Right lobe of liver (tissue), 4 donors: ENCODE results near the gene VPS8.

ENCODE experiments used
- POLR2A ChIP-seq: fragments of 450-650 bp; IDR thresholded peaks from one replicate; pipeline ENCODE4 v1.6.1; 2017; ENCODE audit warnings: antibody characterized with exemption, mild to moderate bottlenecking
- TF ChIP-seq, protein P1 (sequence below), 4 donors: fragments of 200-600 bp in 3 of 4; fragments of 450-650 bp in 1 of 4; IDR thresholded peaks; one replicate each; pipeline versions ENCODE4 v1.5.1 to v1.8.0; 2016 to 2022; ENCODE audit warnings: antibody characterized with exemption in 4 of 4, mild to moderate bottlenecking in 2 of 4
- donor health status: DM: no; HTN: no; CAD: no.
- donor health status: DM: no; HTN: no; CAD: no.
- donor health status: DM: no; HTN: yes; CAD: no.

DNA sequence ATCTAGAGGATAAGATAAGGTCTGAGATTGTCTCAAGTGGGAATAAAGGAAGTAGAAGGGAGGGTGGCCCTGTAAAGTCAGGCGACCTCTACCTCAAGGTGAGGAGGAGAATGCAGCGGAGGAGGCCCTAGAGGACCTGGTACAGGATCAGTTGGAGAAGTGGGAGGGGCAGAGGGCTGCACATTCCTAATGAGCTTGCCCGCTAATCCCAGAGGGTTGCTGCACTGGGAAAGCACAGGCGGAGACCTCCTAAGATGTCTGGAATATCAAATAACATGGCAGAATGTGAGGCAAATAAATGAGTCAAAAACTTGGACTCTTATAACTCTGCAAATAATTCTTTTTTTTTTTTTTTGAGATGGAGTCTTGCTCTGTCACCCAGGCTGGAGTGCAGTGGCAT lies 30.2 kb upstream of the VPS8 start:
- TF ChIP-seq, protein P1, sequence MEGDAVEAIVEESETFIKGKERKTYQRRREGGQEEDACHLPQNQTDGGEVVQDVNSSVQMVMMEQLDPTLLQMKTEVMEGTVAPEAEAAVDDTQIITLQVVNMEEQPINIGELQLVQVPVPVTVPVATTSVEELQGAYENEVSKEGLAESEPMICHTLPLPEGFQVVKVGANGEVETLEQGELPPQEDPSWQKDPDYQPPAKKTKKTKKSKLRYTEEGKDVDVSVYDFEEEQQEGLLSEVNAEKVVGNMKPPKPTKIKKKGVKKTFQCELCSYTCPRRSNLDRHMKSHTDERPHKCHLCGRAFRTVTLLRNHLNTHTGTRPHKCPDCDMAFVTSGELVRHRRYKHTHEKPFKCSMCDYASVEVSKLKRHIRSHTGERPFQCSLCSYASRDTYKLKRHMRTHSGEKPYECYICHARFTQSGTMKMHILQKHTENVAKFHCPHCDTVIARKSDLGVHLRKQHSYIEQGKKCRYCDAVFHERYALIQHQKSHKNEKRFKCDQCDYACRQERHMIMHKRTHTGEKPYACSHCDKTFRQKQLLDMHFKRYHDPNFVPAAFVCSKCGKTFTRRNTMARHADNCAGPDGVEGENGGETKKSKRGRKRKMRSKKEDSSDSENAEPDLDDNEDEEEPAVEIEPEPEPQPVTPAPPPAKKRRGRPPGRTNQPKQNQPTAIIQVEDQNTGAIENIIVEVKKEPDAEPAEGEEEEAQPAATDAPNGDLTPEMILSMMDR (IDR thresholded peaks at IDR 0.05), result no peak
- TF ChIP-seq POLR2A, result no peak
